GM18507 (cell line): ENCODE results near the gene STOX1.
"Not testable (repeated sequence)": the region's sequence is repeated elsewhere in the genome, so short reads cannot be mapped to it uniquely, and the experiment has no call there.

ENCODE experiments used
- DNase-seq: peaks from one replicate; pipeline ENCODE4 v3.0.0; 2011; ENCODE audit warnings: low read depth; ENCODE audit not compliant: insufficient read length; ENCODE audit errors: extremely low spot score
- FAIRE-seq: peaks from 2 replicates; lab custom pipeline; 2011; peaks lifted over from hg19 to GRCh38; lab: Jason Lieb, UNC

The STOX1 gene

GRCh38 chr10:68940917-68941316, 113.6 kb downstream of the STOX1 start:
- not testable (repeated sequence) for FAIRE-seq, DNase-seq
